Mesendoderm (in vitro differentiated cells): ENCODE results near the gene CDC37L1.

Experiments used
- DNase-seq: peaks from one replicate; pipeline ENCODE4 v3.0.0; 2013
- H2AK5ac ChIP-seq: 2 replicates; pipeline ENCODE4 v1.6.1; 2013; ENCODE audit warnings: low read length, inconsistent platforms
- H2BK120ac ChIP-seq: 2 replicates; pipeline ENCODE4 v1.6.1; 2013; ENCODE audit warnings: low read depth, mild to moderate bottlenecking, low read length, moderate library complexity, mixed read lengths
- H2BK15ac ChIP-seq: replicated peaks from 2 replicates; pipeline ENCODE4 v1.6.1; 2013; ENCODE audit warnings: low read depth, mild to moderate bottlenecking, moderate library complexity
- H2BK5ac ChIP-seq: 2 replicates; pipeline ENCODE4 v1.6.1; 2013; ENCODE audit warnings: low read length, inconsistent platforms
- H3K18ac ChIP-seq: 2 replicates; pipeline ENCODE4 v1.6.1; 2013; ENCODE audit warnings: mild to moderate bottlenecking, low read length, mixed read lengths
- H3K23ac ChIP-seq: one replicate; pipeline ENCODE4 v1.6.1; 2013; ENCODE audit warnings: low read length
- H3K27ac ChIP-seq: 2 replicates; pipeline ENCODE4 v1.5.1; 2013; ENCODE audit warnings: low read depth, mild to moderate bottlenecking, inconsistent platforms, low read length, moderate library complexity
- H3K27me3 ChIP-seq: 2 replicates; pipeline ENCODE4 v1.6.1; 2013; ENCODE audit warnings: low read length, control low read depth, mild to moderate bottlenecking, inconsistent platforms; ENCODE audit not compliant: insufficient read depth, poor library complexity
- H3K36me3 ChIP-seq: 2 replicates; pipeline ENCODE4 v1.6.1; 2013; ENCODE audit warnings: low read length, inconsistent platforms; ENCODE audit not compliant: control insufficient read depth, insufficient read depth
- H3K4ac ChIP-seq: one replicate; pipeline ENCODE4 v1.6.1; 2013; ENCODE audit warnings: low read depth, mild to moderate bottlenecking, low read length, moderate library complexity
- H3K4me1 ChIP-seq: 2 replicates; pipeline ENCODE4 v1.6.1; 2013; ENCODE audit warnings: low read depth, low read length, inconsistent platforms; ENCODE audit not compliant: control insufficient read depth
- H3K4me2 ChIP-seq: 2 replicates; pipeline ENCODE4 v1.6.1; 2013; ENCODE audit warnings: low read length
- H3K4me3 ChIP-seq: 2 replicates; pipeline ENCODE4 v1.5.1; 2013; ENCODE audit warnings: mild to moderate bottlenecking, low read length
- H3K56ac ChIP-seq: one replicate; pipeline ENCODE4 v1.6.1; 2013; ENCODE audit warnings: low read length
- H3K79me1 ChIP-seq: 2 replicates; pipeline ENCODE4 v1.6.1; 2013; ENCODE audit warnings: low read length, inconsistent platforms
- H3K79me2 ChIP-seq: 2 replicates; pipeline ENCODE4 v1.6.1; 2013; ENCODE audit warnings: mild to moderate bottlenecking, low read length; ENCODE audit not compliant: control insufficient read depth, insufficient read depth
- H3K9ac ChIP-seq: 2 replicates; pipeline ENCODE4 v1.6.1; 2013; ENCODE audit warnings: low read length, inconsistent platforms
- H4K5ac ChIP-seq: one replicate; pipeline ENCODE4 v1.6.1; 2013; ENCODE audit warnings: low read length
- H4K8ac ChIP-seq: one replicate; pipeline ENCODE4 v1.6.1; 2013; ENCODE audit warnings: low read depth, mild to moderate bottlenecking, control low read depth, low read length, moderate library complexity
- WGBS: extraction: QIAGEN DNeasy Blood & Tissue Kit; methylation state at CpG from one replicate; pipeline ENCODE4 v1.1.7; 2013; ENCODE audit warnings: low lambda C conversion rate, missing lambda C conversion rate; ENCODE audit not compliant: insufficient coverage; ENCODE audit errors: extremely low coverage; 5-methylcytosine and 5-hydroxymethylcytosine counted together

The CDC37L1 gene

GRCh38 chr9:4741365-4742089, 62.2 kb downstream of the CDC37L1 start:
- Histone ChIP-seq H4K8ac (no peak overlapping the region), H3K56ac (peak overlapping the region; percentile 93), H3K9ac (peak overlapping the region; percentile 89), H3K18ac (peak overlapping the region; percentile 10), H3K27me3 (no peaks in the 10 kb centered on the region), H2BK120ac (no peak overlapping the region), H4K5ac (no peak overlapping the region), H3K4me2 (peak overlapping the region; percentile 66), H3K4me1 (no peaks in the 10 kb centered on the region), H3K27ac (peak overlapping the region; percentile 75), H3K79me1 (peaks cover 1% of the 10 kb centered on the region), H2AK5ac (no peak overlapping the region), H2BK15ac (no peak overlapping the region), H3K36me3 (no peaks in the 10 kb centered on the region), H3K79me2 (peaks cover 12% of the 10 kb centered on the region), H3K23ac (no peak overlapping the region), H2BK5ac (peak overlapping the region; percentile 57), H3K4me3 (peak overlapping the region; percentile 66), H3K4ac (no peak overlapping the region)
- peak; percentile 47 for DNase-seq
- no CpG with 5 or more reads among the region's 54 CpGs for WGBS

GRCh38 chr9:4742246-4742645, 62.9 kb downstream of the CDC37L1 start:
- Histone ChIP-seq H3K9ac (no peak overlapping the region), H2AK5ac (no peak overlapping the region), H3K56ac (peak overlapping the region; percentile 93), H3K36me3 (no peaks in the 10 kb centered on the region), H3K79me1 (peaks cover 1% of the 10 kb centered on the region), H4K8ac (no peak overlapping the region), H3K4me1 (no peaks in the 10 kb centered on the region), H3K4me3 (no peak overlapping the region), H3K4me2 (no peak overlapping the region), H2BK5ac (no peak overlapping the region), H3K27ac (no peak overlapping the region), H3K27me3 (no peaks in the 10 kb centered on the region), H3K79me2 (peaks cover 9% of the 10 kb centered on the region), H4K5ac (no peak overlapping the region), H2BK15ac (no peak overlapping the region), H3K4ac (no peak overlapping the region), H2BK120ac (no peak overlapping the region), H3K23ac (no peak overlapping the region), H3K18ac (no peak overlapping the region)
- DNase-seq = no peak
- WGBS = no CpG with 5 or more reads among the region's 3 CpGs

DNA sequence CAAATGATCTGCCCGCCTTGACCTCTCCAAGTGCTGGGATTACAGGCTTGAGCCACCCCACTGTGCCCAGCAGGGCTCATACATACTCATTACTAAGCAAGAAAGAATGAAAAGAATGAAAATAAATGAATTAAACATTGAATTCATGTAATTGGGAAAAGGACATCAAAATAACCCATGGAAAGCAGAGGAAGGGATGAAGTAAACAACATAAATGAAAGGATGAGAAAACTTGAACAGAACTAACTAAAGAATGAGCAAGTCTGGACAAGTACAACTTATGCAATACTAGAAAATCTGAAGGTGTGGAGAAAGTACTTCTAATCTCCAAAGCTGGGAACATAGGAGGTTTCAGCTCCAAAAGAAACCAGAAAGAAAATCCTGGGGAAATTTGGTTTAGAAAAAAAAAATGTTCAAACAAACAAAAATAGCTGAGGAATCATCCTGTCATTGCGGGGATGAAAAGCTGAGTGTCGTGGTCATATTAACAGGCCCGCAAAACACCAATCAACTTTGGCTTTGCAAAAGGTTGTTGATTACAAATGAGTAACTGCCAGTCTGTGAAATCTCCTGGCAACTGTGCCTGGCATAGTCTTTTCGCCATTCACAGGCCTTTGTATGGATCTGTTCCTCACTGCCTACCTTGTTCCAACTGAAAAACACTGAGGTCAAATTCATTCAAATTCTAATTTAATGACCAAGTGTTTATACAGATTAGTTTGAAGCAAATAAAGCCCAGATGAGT, 63.9 kb downstream of the CDC37L1 start:
- H4K5ac ChIP-seq = no peak overlapping the region
- no peak overlapping the region for H2BK120ac ChIP-seq
- H3K18ac ChIP-seq = no peak overlapping the region
- no CpG with 5 or more reads among the region's 5 CpGs for WGBS
- no peaks in the 10 kb centered on the region for H3K4me1 ChIP-seq
- no peak overlapping the region for H3K56ac ChIP-seq
- no peaks in the 10 kb centered on the region for H3K36me3 ChIP-seq
- H3K79me2 ChIP-seq = peaks cover 9% of the 10 kb centered on the region
- no peaks in the 10 kb centered on the region for H3K79me1 ChIP-seq
- no peak overlapping the region for H4K8ac ChIP-seq
- no peak overlapping the region for H3K9ac ChIP-seq
- H2BK15ac ChIP-seq = no peak overlapping the region
- no peak overlapping the region for H2BK5ac ChIP-seq
- no peaks in the 10 kb centered on the region for H3K27me3 ChIP-seq
- no peak overlapping the region for H3K4ac ChIP-seq
- no peak overlapping the region for H3K4me2 ChIP-seq
- no peak overlapping the region for H2AK5ac ChIP-seq
- no peak overlapping the region for H3K4me3 ChIP-seq
- no peak overlapping the region for H3K23ac ChIP-seq
- peak; percentile 55 for DNase-seq
- no peak overlapping the region for H3K27ac ChIP-seq

DNA sequence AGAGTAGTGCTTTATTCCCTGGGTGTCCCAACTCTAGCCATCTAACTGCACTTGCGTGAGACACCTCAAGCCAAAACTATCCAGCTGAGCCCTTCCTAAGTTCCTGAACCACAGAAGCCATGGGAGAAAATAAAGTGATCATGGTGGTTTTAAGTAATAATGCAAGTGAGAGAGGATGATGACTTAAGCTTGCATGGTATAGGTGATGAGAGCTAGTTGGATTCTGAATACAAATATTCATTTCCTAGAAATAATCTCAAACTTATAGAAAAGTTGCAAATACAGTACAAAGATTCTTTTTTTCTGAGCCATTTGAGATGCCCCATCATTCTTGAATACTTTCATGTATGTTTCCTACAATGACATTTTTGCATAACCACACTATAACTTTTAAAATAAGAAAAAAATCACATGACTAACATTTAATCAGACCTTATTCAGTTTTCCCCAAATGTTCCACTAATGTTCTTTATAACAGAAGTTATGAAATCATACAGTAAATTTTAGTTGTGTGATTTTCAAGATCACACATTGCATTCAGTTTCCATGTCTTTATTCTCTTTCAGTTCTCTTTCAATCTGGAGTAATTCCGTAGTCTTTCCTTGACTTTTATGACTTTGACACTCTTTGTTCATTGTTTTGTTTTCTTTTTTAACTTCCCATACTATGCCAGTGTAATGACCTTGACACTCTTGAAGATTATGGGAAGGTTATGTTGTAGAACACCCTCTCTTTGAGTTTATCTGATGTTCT, 67.1 kb downstream of the CDC37L1 start:
- Histone ChIP-seq H3K9ac (no peak overlapping the region), H2BK120ac (no peak overlapping the region), H3K56ac (no peak overlapping the region), H3K79me2 (no peaks in the 10 kb centered on the region), H2BK5ac (no peak overlapping the region), H3K79me1 (no peaks in the 10 kb centered on the region), H3K4ac (no peak overlapping the region), H3K4me1 (no peaks in the 10 kb centered on the region), H3K23ac (no peak overlapping the region), H3K27me3 (no peaks in the 10 kb centered on the region), H3K4me3 (no peak overlapping the region), H2AK5ac (no peak overlapping the region), H3K27ac (no peak overlapping the region), H3K36me3 (no peaks in the 10 kb centered on the region), H3K4me2 (no peak overlapping the region), H4K5ac (no peak overlapping the region), H3K18ac (no peak overlapping the region), H4K8ac (no peak overlapping the region), H2BK15ac (no peak overlapping the region)
- DNase-seq = no peak
- no CpG with 5 or more reads among the region's 2 CpGs for WGBS

GRCh38 chr9:4748612-4749011, 69.2 kb downstream of the CDC37L1 start:
- no peak overlapping the region for H3K4me2 ChIP-seq
- no peaks in the 10 kb centered on the region for H3K27me3 ChIP-seq
- H3K36me3 ChIP-seq = no peaks in the 10 kb centered on the region
- H4K5ac ChIP-seq = no peak overlapping the region
- no peaks in the 10 kb centered on the region for H3K79me2 ChIP-seq
- no peak overlapping the region for H2BK15ac ChIP-seq
- H3K4ac ChIP-seq = no peak overlapping the region
- H3K18ac ChIP-seq = no peak overlapping the region
- no peak overlapping the region for H3K27ac ChIP-seq
- no peaks in the 10 kb centered on the region for H3K79me1 ChIP-seq
- DNase-seq = no peak
- no CpG with 5 or more reads among the region's 5 CpGs for WGBS
- no peak overlapping the region for H2BK5ac ChIP-seq
- H2AK5ac ChIP-seq = no peak overlapping the region
- H3K9ac ChIP-seq = no peak overlapping the region
- no peaks in the 10 kb centered on the region for H3K4me1 ChIP-seq
- no peak overlapping the region for H3K23ac ChIP-seq
- H2BK120ac ChIP-seq = no peak overlapping the region
- H3K56ac ChIP-seq = no peak overlapping the region
- no peak overlapping the region for H3K4me3 ChIP-seq
- H4K8ac ChIP-seq = no peak overlapping the region
